ENCODE data around the gene KRTAP4-11.

GRCh38 chr17:41167561-41167960 is 49.4 kb upstream of the KRTAP4-11 start:
- no peak for TF ChIP-seq SP1 (IDR thresholded peaks at IDR 0.05; ENCODE audit: low read depth)
- TF ChIP-seq EZH2phosphoT487 (IDR thresholded peaks at IDR 0.05; ENCODE audit: borderline replicate concordance) = no peak
- TF ChIP-seq RAD21 (IDR thresholded peaks at IDR 0.05; ENCODE audit: low read depth) = no peak
- TF ChIP-seq, protein P1, sequence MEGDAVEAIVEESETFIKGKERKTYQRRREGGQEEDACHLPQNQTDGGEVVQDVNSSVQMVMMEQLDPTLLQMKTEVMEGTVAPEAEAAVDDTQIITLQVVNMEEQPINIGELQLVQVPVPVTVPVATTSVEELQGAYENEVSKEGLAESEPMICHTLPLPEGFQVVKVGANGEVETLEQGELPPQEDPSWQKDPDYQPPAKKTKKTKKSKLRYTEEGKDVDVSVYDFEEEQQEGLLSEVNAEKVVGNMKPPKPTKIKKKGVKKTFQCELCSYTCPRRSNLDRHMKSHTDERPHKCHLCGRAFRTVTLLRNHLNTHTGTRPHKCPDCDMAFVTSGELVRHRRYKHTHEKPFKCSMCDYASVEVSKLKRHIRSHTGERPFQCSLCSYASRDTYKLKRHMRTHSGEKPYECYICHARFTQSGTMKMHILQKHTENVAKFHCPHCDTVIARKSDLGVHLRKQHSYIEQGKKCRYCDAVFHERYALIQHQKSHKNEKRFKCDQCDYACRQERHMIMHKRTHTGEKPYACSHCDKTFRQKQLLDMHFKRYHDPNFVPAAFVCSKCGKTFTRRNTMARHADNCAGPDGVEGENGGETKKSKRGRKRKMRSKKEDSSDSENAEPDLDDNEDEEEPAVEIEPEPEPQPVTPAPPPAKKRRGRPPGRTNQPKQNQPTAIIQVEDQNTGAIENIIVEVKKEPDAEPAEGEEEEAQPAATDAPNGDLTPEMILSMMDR (IDR thresholded peaks at IDR 0.05 in 2 of 3, conservative IDR thresholded peaks at IDR 0.05 in 1 of 3; ENCODE audit: borderline replicate concordance in 1 of 3, insufficient read depth in 1 of 3, low read depth in 2 of 3, low read length in 2 of 3) = no peak
- TF ChIP-seq, protein P2, sequence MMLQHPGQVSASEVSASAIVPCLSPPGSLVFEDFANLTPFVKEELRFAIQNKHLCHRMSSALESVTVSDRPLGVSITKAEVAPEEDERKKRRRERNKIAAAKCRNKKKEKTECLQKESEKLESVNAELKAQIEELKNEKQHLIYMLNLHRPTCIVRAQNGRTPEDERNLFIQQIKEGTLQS (IDR thresholded peaks at IDR 0.05) = no peak
- TF ChIP-seq ZNF274 (IDR thresholded peaks at IDR 0.05; ENCODE audit: low read depth, low read length) = no peak
- TF ChIP-seq, protein P3, sequence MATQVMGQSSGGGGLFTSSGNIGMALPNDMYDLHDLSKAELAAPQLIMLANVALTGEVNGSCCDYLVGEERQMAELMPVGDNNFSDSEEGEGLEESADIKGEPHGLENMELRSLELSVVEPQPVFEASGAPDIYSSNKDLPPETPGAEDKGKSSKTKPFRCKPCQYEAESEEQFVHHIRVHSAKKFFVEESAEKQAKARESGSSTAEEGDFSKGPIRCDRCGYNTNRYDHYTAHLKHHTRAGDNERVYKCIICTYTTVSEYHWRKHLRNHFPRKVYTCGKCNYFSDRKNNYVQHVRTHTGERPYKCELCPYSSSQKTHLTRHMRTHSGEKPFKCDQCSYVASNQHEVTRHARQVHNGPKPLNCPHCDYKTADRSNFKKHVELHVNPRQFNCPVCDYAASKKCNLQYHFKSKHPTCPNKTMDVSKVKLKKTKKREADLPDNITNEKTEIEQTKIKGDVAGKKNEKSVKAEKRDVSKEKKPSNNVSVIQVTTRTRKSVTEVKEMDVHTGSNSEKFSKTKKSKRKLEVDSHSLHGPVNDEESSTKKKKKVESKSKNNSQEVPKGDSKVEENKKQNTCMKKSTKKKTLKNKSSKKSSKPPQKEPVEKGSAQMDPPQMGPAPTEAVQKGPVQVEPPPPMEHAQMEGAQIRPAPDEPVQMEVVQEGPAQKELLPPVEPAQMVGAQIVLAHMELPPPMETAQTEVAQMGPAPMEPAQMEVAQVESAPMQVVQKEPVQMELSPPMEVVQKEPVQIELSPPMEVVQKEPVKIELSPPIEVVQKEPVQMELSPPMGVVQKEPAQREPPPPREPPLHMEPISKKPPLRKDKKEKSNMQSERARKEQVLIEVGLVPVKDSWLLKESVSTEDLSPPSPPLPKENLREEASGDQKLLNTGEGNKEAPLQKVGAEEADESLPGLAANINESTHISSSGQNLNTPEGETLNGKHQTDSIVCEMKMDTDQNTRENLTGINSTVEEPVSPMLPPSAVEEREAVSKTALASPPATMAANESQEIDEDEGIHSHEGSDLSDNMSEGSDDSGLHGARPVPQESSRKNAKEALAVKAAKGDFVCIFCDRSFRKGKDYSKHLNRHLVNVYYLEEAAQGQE (IDR thresholded peaks at IDR 0.05; ENCODE audit: low read depth) = no peak
- no peak for TF ChIP-seq JUND (IDR thresholded peaks at IDR 0.05)
- no peak for TF ChIP-seq SIN3A (IDR thresholded peaks at IDR 0.05; ENCODE audit: low read depth)
